Activated CD4-positive, alpha-beta T cell treated with anti-CD3 and anti-CD28 coated beads, Interleukin-2, amount 50 U/mL, for 48 hours (primary cell): ENCODE measurements around the gene SIRPD.
"Not testable (repeated sequence)": the region's sequence is repeated elsewhere in the genome, so short reads cannot be mapped to it uniquely, and the experiment has no call there.

Experiments used
- DNase-seq, 2 experiments: peaks; one replicate each; pipeline ENCODE4 v3.0.0-alpha.2; 2020

Gene SIRPD

GRCh38 chr20:1536893-1537730 is 20.4 kb downstream of the SIRPD start:
- DNase-seq = no peak

- DNase-seq = no peak
These were observed 21.9 kb downstream of the SIRPD start for GRCh38 chr20:1535420-1536175.

- no peak for DNase-seq
These were observed 23.0 kb downstream of the SIRPD start for GRCh38 chr20:1534526-1534925.

GRCh38 chr20:1533059-1533458 is 24.4 kb downstream of the SIRPD start:
- DNase-seq = no peak

GRCh38 chr20:1528811-1529210 is 28.7 kb downstream of the SIRPD start:
- DNase-seq = no peak

GRCh38 chr20:1527923-1528322 is 29.6 kb downstream of the SIRPD start:
- no peak for DNase-seq

GRCh38 chr20:1526896-1527295 is 30.6 kb downstream of the SIRPD start:
- no peak for DNase-seq

GRCh38 chr20:1526310-1526709 is 31.2 kb downstream of the SIRPD start:
- DNase-seq = no peak

- DNase-seq = no peak
These were observed 33.5 kb downstream of the SIRPD start for GRCh38 chr20:1524004-1524403.

- no peak for DNase-seq
These were observed 40.5 kb downstream of the SIRPD start for GRCh38 chr20:1517010-1517409.

- DNase-seq = no peak
These were observed 43.7 kb downstream of the SIRPD start for GRCh38 chr20:1513801-1514200.

GRCh38 chr20:1509237-1509636 is 48.3 kb downstream of the SIRPD start:
- peak; percentile 11 to 23 for DNase-seq

- no peak for DNase-seq
These were observed 48.9 kb downstream of the SIRPD start for GRCh38 chr20:1508574-1508973.

GRCh38 chr20:1507276-1507675 is 50.2 kb downstream of the SIRPD start:
- DNase-seq = no peak

GRCh38 chr20:1505871-1506270 is 51.6 kb downstream of the SIRPD start:
- no peak for DNase-seq

- DNase-seq = no peak
These were observed 52.1 kb downstream of the SIRPD start for GRCh38 chr20:1505361-1505760.

GRCh38 chr20:1503564-1504227 is 53.8 kb downstream of the SIRPD start:
- DNase-seq = peak; percentile 71 to 76

GRCh38 chr20:1500496-1500895 is 57.0 kb downstream of the SIRPD start:
- no peak for DNase-seq

GRCh38 chr20:1499528-1500420 is 57.7 kb downstream of the SIRPD start:
- no peak for DNase-seq

GRCh38 chr20:1497371-1497770 is 60.1 kb downstream of the SIRPD start:
- DNase-seq = not testable (repeated sequence)

- DNase-seq = no peak
These were observed 60.6 kb downstream of the SIRPD start for GRCh38 chr20:1496930-1497329.

- no peak for DNase-seq
These were observed 63.1 kb downstream of the SIRPD start for GRCh38 chr20:1494436-1494835.

GRCh38 chr20:1493536-1493935 is 64.0 kb downstream of the SIRPD start:
- DNase-seq = no peak
